ENCODE data around the gene CDK19. TPM values are rescaled to one million over a fixed set of nuclear protein-coding genes. Genes with fewer than 3 reads are reported as not detected.
"Not testable (repeated sequence)": the region's sequence is repeated elsewhere in the genome, so short reads cannot be mapped to it uniquely, and the experiment has no call there.

The CDK19 gene
- total RNA-seq, 1 donor from 2014 or later: 19.0 TPM

GRCh38 chr6:110755411-110755834, 59.8 kb downstream of the CDK19 start:
- Mint-ChIP-seq H3K4me1 (ENCODE audit: unreplicated experiment) (peaks cover 5% of the 10 kb centered on the region), H3K27ac (ENCODE audit: unreplicated experiment) (no peak overlapping the region), H3K27me3 (ENCODE audit: unreplicated experiment) (peaks cover 2% of the 10 kb centered on the region), H3K4me3 (ENCODE audit: unreplicated experiment) (no peak overlapping the region), H3K36me3 (ENCODE audit: low read depth, unreplicated experiment) (no peaks in the 10 kb centered on the region), H3K9me3 (ENCODE audit: unreplicated experiment) (no peaks in the 10 kb centered on the region)
- TF ChIP-seq CTCF (IDR thresholded peaks at IDR 0.05; ENCODE audit: unreplicated experiment): no peak
- DNase-seq (ENCODE audit: low spot score): no peak

- not testable (repeated sequence) for H3K27me3 Mint-ChIP-seq (ENCODE audit: unreplicated experiment); H3K27ac Mint-ChIP-seq (ENCODE audit: unreplicated experiment); H3K9me3 Mint-ChIP-seq (ENCODE audit: unreplicated experiment); DNase-seq (ENCODE audit: low spot score); H3K36me3 Mint-ChIP-seq (ENCODE audit: low read depth, unreplicated experiment); H3K4me1 Mint-ChIP-seq (ENCODE audit: unreplicated experiment); H3K4me3 Mint-ChIP-seq (ENCODE audit: unreplicated experiment)
These were observed 61.2 kb downstream of the CDK19 start for GRCh38 chr6:110753936-110754668.

GRCh38 chr6:110748453-110748852, 66.8 kb downstream of the CDK19 start:
- TF ChIP-seq CTCF (IDR thresholded peaks at IDR 0.05; ENCODE audit: unreplicated experiment): no peak
- no peak for DNase-seq (ENCODE audit: low spot score)
- Mint-ChIP-seq H3K4me1 (ENCODE audit: unreplicated experiment) (peaks cover 8% of the 10 kb centered on the region), H3K9me3 (ENCODE audit: unreplicated experiment) (no peaks in the 10 kb centered on the region), H3K4me3 (ENCODE audit: unreplicated experiment) (no peak overlapping the region), H3K27me3 (ENCODE audit: unreplicated experiment) (no peaks in the 10 kb centered on the region), H3K36me3 (ENCODE audit: low read depth, unreplicated experiment) (no peaks in the 10 kb centered on the region), H3K27ac (ENCODE audit: unreplicated experiment) (no peak overlapping the region)

- H3K9me3 Mint-ChIP-seq (ENCODE audit: unreplicated experiment): peaks cover 8% of the 10 kb centered on the region
- H3K36me3 Mint-ChIP-seq (ENCODE audit: low read depth, unreplicated experiment): peaks cover 15% of the 10 kb centered on the region
- peaks cover 2% of the 10 kb centered on the region for H3K27me3 Mint-ChIP-seq (ENCODE audit: unreplicated experiment)
- no peak overlapping the region for H3K27ac Mint-ChIP-seq (ENCODE audit: unreplicated experiment)
- no peak overlapping the region for H3K4me3 Mint-ChIP-seq (ENCODE audit: unreplicated experiment)
- DNase-seq (ENCODE audit: low spot score): no peak
- peaks cover 8% of the 10 kb centered on the region for H3K4me1 Mint-ChIP-seq (ENCODE audit: unreplicated experiment)
- TF ChIP-seq CTCF (IDR thresholded peaks at IDR 0.05; ENCODE audit: unreplicated experiment): no peak
These were observed 68.6 kb downstream of the CDK19 start for GRCh38 chr6:110746680-110747079.

- Mint-ChIP-seq H3K36me3 (ENCODE audit: low read depth, unreplicated experiment) (peaks cover 24% of the 10 kb centered on the region), H3K27me3 (ENCODE audit: unreplicated experiment) (peaks cover 3% of the 10 kb centered on the region), H3K4me3 (ENCODE audit: unreplicated experiment) (no peak overlapping the region), H3K4me1 (ENCODE audit: unreplicated experiment) (no peaks in the 10 kb centered on the region), H3K9me3 (ENCODE audit: unreplicated experiment) (peaks cover 8% of the 10 kb centered on the region), H3K27ac (ENCODE audit: unreplicated experiment) (no peak overlapping the region)
- no peak for TF ChIP-seq CTCF (IDR thresholded peaks at IDR 0.05; ENCODE audit: unreplicated experiment)
- no peak for DNase-seq (ENCODE audit: low spot score)
These were observed 70.3 kb downstream of the CDK19 start for GRCh38 chr6:110744991-110745390.

GRCh38 chr6:110742552-110742951, 72.7 kb downstream of the CDK19 start:
- not testable (repeated sequence) for H3K9me3 Mint-ChIP-seq (ENCODE audit: unreplicated experiment); H3K27ac Mint-ChIP-seq (ENCODE audit: unreplicated experiment); DNase-seq (ENCODE audit: low spot score); H3K4me1 Mint-ChIP-seq (ENCODE audit: unreplicated experiment); H3K27me3 Mint-ChIP-seq (ENCODE audit: unreplicated experiment)
- H3K4me3 Mint-ChIP-seq (ENCODE audit: unreplicated experiment): peak overlapping the region; percentile 59
- H3K36me3 Mint-ChIP-seq (ENCODE audit: low read depth, unreplicated experiment): peaks cover 24% of the 10 kb centered on the region

Data from endothelial cell (in vitro differentiated cells).